Smooth muscle cell (in vitro differentiated cells): ENCODE results near the gene HSD11B1. TPM values are rescaled to one million over a fixed set of nuclear protein-coding genes. Genes with fewer than 3 reads are reported as not detected.

Experiments used
- DNase-seq: peaks from one replicate; lab custom pipeline; 2025; ENCODE audit not compliant: unreplicated experiment; lab: John Stamatoyannopoulos, UW
- H2AFZ ChIP-seq: fragments of 200-600 bp; sonication (generic); 2 replicates; pipeline ENCODE4 v1.6.0; 2016; ENCODE audit warnings: antibody characterized with exemption, low read depth, mild to moderate bottlenecking
- H3F3A ChIP-seq: fragments of 200-600 bp; sonication (generic); 2 replicates; pipeline ENCODE4 v1.6.0; 2017; ENCODE audit warnings: antibody characterized with exemption, low read depth
- H3K27ac ChIP-seq: fragments of 200-600 bp; sonication (generic); 2 replicates; pipeline ENCODE4 v1.5.1; 2016; ENCODE audit warnings: low read depth, mild to moderate bottlenecking
- H3K27me3 ChIP-seq: fragments of 200-600 bp; sonication (generic); 2 replicates; pipeline ENCODE4 v1.6.1; 2016; ENCODE audit warnings: low read depth, mild to moderate bottlenecking
- H3K36me3 ChIP-seq: fragments of 200-600 bp; sonication (generic); 2 replicates; pipeline ENCODE4 v1.5.1; 2016; ENCODE audit warnings: low read depth
- H3K4me1 ChIP-seq: fragments of 200-600 bp; sonication (generic); 2 replicates; pipeline ENCODE4 v1.5.1; 2016; ENCODE audit warnings: low read depth
- H3K4me2 ChIP-seq: fragments of 200-600 bp; sonication (generic); 2 replicates; pipeline ENCODE4 v1.6.0; 2016; ENCODE audit warnings: mild to moderate bottlenecking
- H3K4me3 ChIP-seq: fragments of 200-600 bp; sonication (generic); 2 replicates; pipeline ENCODE4 v1.5.1; 2016; ENCODE audit warnings: mild to moderate bottlenecking
- H3K79me2 ChIP-seq: fragments of 200-600 bp; sonication (generic); 2 replicates; pipeline ENCODE4 v1.6.0; 2016; ENCODE audit warnings: low read depth, mild to moderate bottlenecking
- H3K9ac ChIP-seq: fragments of 200-600 bp; sonication (generic); 2 replicates; pipeline ENCODE4 v1.6.0; 2016; ENCODE audit warnings: low read depth
- H3K9me3 ChIP-seq: fragments of 200-600 bp; sonication (generic); replicated peaks from 2 replicates; pipeline ENCODE4 v1.5.1; 2016; ENCODE audit warnings: low read depth
- H4K20me1 ChIP-seq: fragments of 200-600 bp; sonication (generic); 2 replicates; pipeline ENCODE4 v1.6.0; 2016; ENCODE audit warnings: low read depth
- CTCF ChIP-seq: fragments of 200-600 bp; sonication (generic); IDR thresholded peaks from 2 replicates; pipeline ENCODE4 v1.5.1; 2017; ENCODE audit warnings: borderline replicate concordance, mild to moderate bottlenecking, antibody characterized with exemption; ENCODE audit not compliant: insufficient read depth, poor library complexity, severe bottlenecking
- WGBS: methylation state at CpG from one replicate; pipeline ENCODE4 v1.1.7; 2016; ENCODE audit warnings: low lambda C conversion rate; 5-methylcytosine and 5-hydroxymethylcytosine counted together
- polyA plus RNA-seq: library from polyadenylated mRNA; unstranded; fragments of >200 nt; fragmentation: Nextera tagmentation; extraction: Ambion mirVana; gene quantifications from 2 replicates; pipeline ENCODE4 v1.2.1, GENCODE V29; 2016
- total RNA-seq: library from RNA; depleted of rRNA; stranded (reverse); fragments of >200 nt; gene quantifications from 2 replicates; pipeline ENCODE4 v1.2.3, GENCODE V29; 2014

The HSD11B1 gene
- total and polyA plus RNA-seq, 2 experiments from 2014 or later, result not detected

GRCh38 chr1:209736490-209737117 lies 32.0 kb downstream of the HSD11B1 start:
- H3K36me3 ChIP-seq, result no peaks in the 10 kb centered on the region
- H3K27ac ChIP-seq, result no peak overlapping the region
- H3K27me3 ChIP-seq, result no peaks in the 10 kb centered on the region
- H3K9ac ChIP-seq, result no peak overlapping the region
- 70% methylated on average over 3 of the region's 3 CpGs for WGBS
- TF ChIP-seq CTCF, result no peak
- H3K9me3 ChIP-seq, result no peaks in the 10 kb centered on the region
- H3K4me1 ChIP-seq, result no peaks in the 10 kb centered on the region
- no peaks in the 10 kb centered on the region for H4K20me1 ChIP-seq
- H3K4me3 ChIP-seq, result no peak overlapping the region
- no peak overlapping the region for H2AFZ ChIP-seq
- no peaks in the 10 kb centered on the region for H3K79me2 ChIP-seq
- H3F3A ChIP-seq, result no peaks in the 10 kb centered on the region
- no peak for DNase-seq
- H3K4me2 ChIP-seq, result no peak overlapping the region

GRCh38 chr1:209737118-209737505 lies 32.5 kb downstream of the HSD11B1 start:
- Histone ChIP-seq H3K27me3 (no peaks in the 10 kb centered on the region), H3K4me3 (no peak overlapping the region), H3K27ac (no peak overlapping the region), H4K20me1 (no peaks in the 10 kb centered on the region), H3K36me3 (no peaks in the 10 kb centered on the region), H3F3A (no peaks in the 10 kb centered on the region), H3K79me2 (no peaks in the 10 kb centered on the region), H2AFZ (no peak overlapping the region), H3K9me3 (no peaks in the 10 kb centered on the region), H3K4me2 (no peak overlapping the region), H3K9ac (no peak overlapping the region), H3K4me1 (no peaks in the 10 kb centered on the region)
- no peak for DNase-seq
- TF ChIP-seq CTCF, result no peak
- WGBS, result 86% methylated on average over 5 of the region's 5 CpGs

- Histone ChIP-seq H3K27me3 (no peaks in the 10 kb centered on the region), H3K4me2 (no peak overlapping the region), H3K4me1 (no peaks in the 10 kb centered on the region), H3F3A (no peaks in the 10 kb centered on the region), H3K9me3 (no peaks in the 10 kb centered on the region), H3K9ac (no peak overlapping the region), H3K27ac (no peak overlapping the region), H3K4me3 (no peak overlapping the region), H4K20me1 (no peaks in the 10 kb centered on the region), H3K36me3 (no peaks in the 10 kb centered on the region), H3K79me2 (no peaks in the 10 kb centered on the region), H2AFZ (no peak overlapping the region)
- no peak for DNase-seq
- WGBS, result 95% methylated on average over 1 of the region's 1 CpG
- TF ChIP-seq CTCF, result no peak
Measured at GRCh38 chr1:209738270-209738669, 33.6 kb downstream of the HSD11B1 start.

- H3K36me3 ChIP-seq, result no peaks in the 10 kb centered on the region
- H3K4me2 ChIP-seq, result no peak overlapping the region
- no peak overlapping the region for H2AFZ ChIP-seq
- no peaks in the 10 kb centered on the region for H3K9me3 ChIP-seq
- no peaks in the 10 kb centered on the region for H3K4me1 ChIP-seq
- WGBS, result 75% methylated on average over 3 of the region's 3 CpGs
- no peak for DNase-seq
- no peak for TF ChIP-seq CTCF
- no peaks in the 10 kb centered on the region for H3K79me2 ChIP-seq
- H3K27me3 ChIP-seq, result no peaks in the 10 kb centered on the region
- no peaks in the 10 kb centered on the region for H4K20me1 ChIP-seq
- H3K9ac ChIP-seq, result no peak overlapping the region
- no peaks in the 10 kb centered on the region for H3F3A ChIP-seq
- no peak overlapping the region for H3K4me3 ChIP-seq
- no peak overlapping the region for H3K27ac ChIP-seq
Measured at GRCh38 chr1:209741193-209741592, 36.5 kb downstream of the HSD11B1 start.
